Stimulated activated CD4-positive, alpha-beta T cell treated with anti-CD3 and anti-CD28 coated beads, Interleukin-2, amount 100 ng/mL, for 4 hours (primary cell): ENCODE data around the gene PCNX2.

ENCODE experiments used
- DNase-seq: peaks from one replicate; pipeline ENCODE4 v3.0.0-alpha.2; 2020; ENCODE audit warnings: low read depth

PCNX2 gene

GRCh38 chr1:233319272-233319671, 23.7 kb upstream of the PCNX2 start:
- no peak for DNase-seq

- DNase-seq = no peak
Measured at GRCh38 chr1:233316473-233316872, 20.9 kb upstream of the PCNX2 start.

GRCh38 chr1:233315718-233316301, 20.3 kb upstream of the PCNX2 start:
- no peak for DNase-seq

GRCh38 chr1:233313434-233314155, 18.1 kb upstream of the PCNX2 start:
- DNase-seq = no peak

- DNase-seq = no peak
Measured at GRCh38 chr1:233304489-233305102, 9.1 kb upstream of the PCNX2 start.

- no peak for DNase-seq
Measured at GRCh38 chr1:233300326-233300725, 4.8 kb upstream of the PCNX2 start.

- DNase-seq = no peak
Measured at GRCh38 chr1:233299450-233299849, 3.9 kb upstream of the PCNX2 start.

GRCh38 chr1:233295975-233296322, 424 bp upstream of the PCNX2 start:
- no peak for DNase-seq

- DNase-seq = peak; percentile 31
Measured at GRCh38 chr1:233294913-233295236, 650 bp downstream of the PCNX2 start.

GRCh38 chr1:233293556-233294446, 1.7 kb downstream of the PCNX2 start:
- no peak for DNase-seq

- DNase-seq = no peak
Measured at GRCh38 chr1:233290396-233291034, 5.0 kb downstream of the PCNX2 start.

- DNase-seq = no peak
Measured at GRCh38 chr1:233289676-233290075, 5.8 kb downstream of the PCNX2 start.

- no peak for DNase-seq
Measured at GRCh38 chr1:233282582-233282886, 13.0 kb downstream of the PCNX2 start.

- DNase-seq = no peak
Measured at GRCh38 chr1:233281711-233282581, 13.6 kb downstream of the PCNX2 start.

- no peak for DNase-seq
Measured at GRCh38 chr1:233279971-233280370, 15.6 kb downstream of the PCNX2 start.

- no peak for DNase-seq
Measured at GRCh38 chr1:233278631-233279030, 16.9 kb downstream of the PCNX2 start.

- DNase-seq = no peak
Measured at GRCh38 chr1:233277637-233278606, 17.6 kb downstream of the PCNX2 start.

- DNase-seq = no peak
Measured at GRCh38 chr1:233269656-233270055, 25.9 kb downstream of the PCNX2 start.

GRCh38 chr1:233268389-233269022, 27.0 kb downstream of the PCNX2 start:
- no peak for DNase-seq

- DNase-seq = no peak
Measured at GRCh38 chr1:233261695-233262094, 33.8 kb downstream of the PCNX2 start.
